Adrenal gland (tissue), 12 donors: ENCODE data around the gene IMPACT. TPM values are rescaled to one million over a fixed set of nuclear protein-coding genes. Genes with fewer than 3 reads are reported as not detected.

Source experiments
- DNase-seq, 7 donors: peaks; one replicate each; pipeline ENCODE4 v3.0.0-alpha.2; 2019 to 2020
- H3K27ac ChIP-seq, 5 donors: fragments of 200-600 bp; sonication (generic) in 4 of 5; 1 replicate in 3 of 5; 2 replicates in 2 of 5; pipeline versions ENCODE4 v1.5.1 to v1.8.0; 2016 to 2020; ENCODE audit warnings: mild to moderate bottlenecking in 1 of 5
- H3K27me3 ChIP-seq: fragments of 200-600 bp; 2 replicates; pipeline ENCODE4 v1.8.0; 2021
- H3K36me3 ChIP-seq, 2 donors: fragments of 200-600 bp; replicated peaks in 1 of 2; 1 replicate in 1 of 2; 2 replicates in 1 of 2; pipeline versions ENCODE4 v1.5.1 to v1.8.0; 2018 to 2022
- H3K4me1 ChIP-seq, 2 donors: fragments of 200-600 bp; replicated peaks in 1 of 2; 1 replicate in 1 of 2; 2 replicates in 1 of 2; pipeline versions ENCODE4 v1.5.1 to v1.8.0; 2018 to 2021
- H3K4me3 ChIP-seq, 4 donors: fragments of 200-600 bp; sonication (generic) in 3 of 4; one replicate each; pipeline ENCODE4 v1.5.1; 2016 to 2018
- H3K9me3 ChIP-seq, 3 donors: fragments of 200-600 bp; sonication (generic) in 1 of 3; replicated peaks in 1 of 3; 1 replicate in 2 of 3; 2 replicates in 1 of 3; pipeline versions ENCODE4 v1.5.1 to v1.8.0; 2016 to 2021
- POLR2A ChIP-seq, 2 donors: fragments of 450-650 bp; IDR thresholded peaks; one replicate each; pipeline ENCODE4 v1.6.1; 2017; ENCODE audit warnings: antibody characterized with exemption in 2 of 2, mild to moderate bottlenecking in 2 of 2, moderate library complexity in 1 of 2
- WGBS, 4 donors: extraction: QIAGEN DNeasy Blood & Tissue Kit in 2 of 4; methylation state at CpG; one replicate each; pipeline versions ENCODE4 v1.1.5 to v1.1.7; 2013 to 2017; 5-methylcytosine and 5-hydroxymethylcytosine counted together
- intact Hi-C, 2 donors: fragments of 100-400 bp; cut with DNase I; formaldehyde crosslinking; loops; one replicate each; pipeline versions ENCODE4 v1.14.1 to v1.15.0; 2022 to 2023
- polyA plus RNA-seq, 3 donors: library from polyadenylated mRNA; stranded (reverse); fragments of 200-250 nt in 2 of 3; fragments of 350-450 nt in 1 of 3; fragmentation: Illumina TruSeq in 1 of 3; extraction: RNeasy Lipid Tissue Mini Kit (QIAGEN cat#74804) in 1 of 3; gene quantifications; one replicate each; pipeline ENCODE4 v1.2.3, GENCODE V29; 2013 to 2014
- total RNA-seq, 9 donors: library from RNA; depleted of rRNA in 4 of 9; stranded (reverse); fragments of >200 nt in 4 of 9; fragments of 120-200 nt in 1 of 9; fragmentation: NEBNext Ultra II Directional in 1 of 9; extraction: Animal tissue kit (Norgen Biotek cat#: 25700) in 1 of 9; gene quantifications; one replicate each; pipeline versions ENCODE4 v1.1.0 to v1.2.4, GENCODE V29; 2013 to 2023
- TF ChIP-seq, protein P1 (sequence below), 6 experiments: fragments of 450-650 bp in 4 of 6; fragments of 200-600 bp in 2 of 6; sonication (generic) in 1 of 6; IDR thresholded peaks; 1 replicate in 5 of 6; 2 replicates in 1 of 6; pipeline versions ENCODE4 v1.5.1 to v1.8.0; 2016 to 2021; ENCODE audit warnings: antibody characterized with exemption in 6 of 6, mild to moderate bottlenecking in 2 of 6, moderate library complexity in 1 of 6
- donor health status: healthy with polysubstance abuse.
- donor health status: Bipolar disorder and iron deficiency.
- donor health status: DM: yes; HTN: yes; CAD: no.
- donor health status: DM: no; HTN: no; CAD: no.
- donor health status: DM: no; HTN: no; CAD: no.
- donor health status: DM: yes; HTN: yes; CAD: no.

IMPACT gene
- total and polyA plus RNA-seq, 12 donors, result 16.2 to 60.5 (median 44.7) TPM

DNA sequence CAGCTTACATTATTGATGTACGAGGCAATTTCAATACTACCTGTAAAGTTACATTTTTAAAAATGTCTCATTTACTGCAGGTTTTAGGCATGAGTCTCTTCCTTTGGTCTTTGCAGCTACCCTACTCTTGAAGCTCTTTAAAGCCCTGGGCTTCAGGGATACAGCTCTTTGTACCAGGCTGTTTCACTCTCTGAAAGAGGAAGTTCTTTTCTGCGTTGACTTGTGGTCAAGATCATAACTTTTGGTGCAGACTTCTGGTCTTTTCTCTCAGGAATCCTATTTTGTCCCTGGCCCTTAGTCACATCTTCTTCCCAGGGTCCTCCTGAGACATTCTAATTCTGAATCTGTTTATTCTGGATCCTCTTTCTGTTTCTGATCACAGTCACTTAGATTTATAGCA, 17.4 kb downstream of the IMPACT start:
- TF ChIP-seq POLR2A (IDR thresholded peaks at IDR 0.05), result no peak
- TF ChIP-seq, protein P1, sequence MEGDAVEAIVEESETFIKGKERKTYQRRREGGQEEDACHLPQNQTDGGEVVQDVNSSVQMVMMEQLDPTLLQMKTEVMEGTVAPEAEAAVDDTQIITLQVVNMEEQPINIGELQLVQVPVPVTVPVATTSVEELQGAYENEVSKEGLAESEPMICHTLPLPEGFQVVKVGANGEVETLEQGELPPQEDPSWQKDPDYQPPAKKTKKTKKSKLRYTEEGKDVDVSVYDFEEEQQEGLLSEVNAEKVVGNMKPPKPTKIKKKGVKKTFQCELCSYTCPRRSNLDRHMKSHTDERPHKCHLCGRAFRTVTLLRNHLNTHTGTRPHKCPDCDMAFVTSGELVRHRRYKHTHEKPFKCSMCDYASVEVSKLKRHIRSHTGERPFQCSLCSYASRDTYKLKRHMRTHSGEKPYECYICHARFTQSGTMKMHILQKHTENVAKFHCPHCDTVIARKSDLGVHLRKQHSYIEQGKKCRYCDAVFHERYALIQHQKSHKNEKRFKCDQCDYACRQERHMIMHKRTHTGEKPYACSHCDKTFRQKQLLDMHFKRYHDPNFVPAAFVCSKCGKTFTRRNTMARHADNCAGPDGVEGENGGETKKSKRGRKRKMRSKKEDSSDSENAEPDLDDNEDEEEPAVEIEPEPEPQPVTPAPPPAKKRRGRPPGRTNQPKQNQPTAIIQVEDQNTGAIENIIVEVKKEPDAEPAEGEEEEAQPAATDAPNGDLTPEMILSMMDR (IDR thresholded peaks at IDR 0.05), result no peak
- H3K36me3 ChIP-seq, result peaks cover 0 to 54% of the 10 kb centered on the region in 2 donors
- H3K9me3 ChIP-seq, result no peaks in the 10 kb centered on the region
- WGBS, 4 donors, result 73 to 87% (median 81%) methylated on average over 2 of the region's 2 CpGs
- no peak overlapping the region for H3K4me3 ChIP-seq
- H3K27ac ChIP-seq, result no peak overlapping the region
- DNase-seq, result no peak
- intact Hi-C loops, result no loop called here
- no peaks in the 10 kb centered on the region for H3K4me1 ChIP-seq
- H3K27me3 ChIP-seq, result no peaks in the 10 kb centered on the region

DNA sequence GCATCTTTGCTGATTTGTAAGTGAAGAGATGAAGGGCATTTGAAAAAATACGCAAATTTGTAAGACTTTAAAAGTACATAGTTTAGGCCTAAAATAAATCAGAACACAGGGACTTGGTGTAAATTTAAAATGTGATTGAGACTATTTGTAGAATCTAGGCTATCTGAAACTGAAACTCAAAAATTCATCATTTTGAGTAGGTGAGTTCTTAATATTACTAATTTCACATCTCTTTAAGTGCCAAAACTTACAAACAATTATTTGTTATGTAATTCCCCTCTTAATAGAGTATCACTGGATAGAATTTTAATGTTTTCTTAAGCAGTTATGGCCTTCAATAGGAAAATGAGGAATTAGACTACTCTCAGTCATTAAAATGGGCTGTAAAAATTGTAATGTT, 20.0 kb downstream of the IMPACT start:
- WGBS, 4 donors, result 92 to 98% (median 97%) methylated on average over 1 of the region's 1 CpG
- TF ChIP-seq, protein P1 (IDR thresholded peaks at IDR 0.05), result no peak
- no peak for TF ChIP-seq POLR2A (IDR thresholded peaks at IDR 0.05)
- H3K27ac ChIP-seq, result no peak overlapping the region
- H3K27me3 ChIP-seq, result no peaks in the 10 kb centered on the region
- peaks cover 0 to 71% of the 10 kb centered on the region in 2 donors for H3K36me3 ChIP-seq
- H3K4me1 ChIP-seq, result no peaks in the 10 kb centered on the region
- no peak overlapping the region for H3K4me3 ChIP-seq
- H3K9me3 ChIP-seq, result no peaks in the 10 kb centered on the region
- no peak for DNase-seq
- intact Hi-C loops, result no loop called here

DNA sequence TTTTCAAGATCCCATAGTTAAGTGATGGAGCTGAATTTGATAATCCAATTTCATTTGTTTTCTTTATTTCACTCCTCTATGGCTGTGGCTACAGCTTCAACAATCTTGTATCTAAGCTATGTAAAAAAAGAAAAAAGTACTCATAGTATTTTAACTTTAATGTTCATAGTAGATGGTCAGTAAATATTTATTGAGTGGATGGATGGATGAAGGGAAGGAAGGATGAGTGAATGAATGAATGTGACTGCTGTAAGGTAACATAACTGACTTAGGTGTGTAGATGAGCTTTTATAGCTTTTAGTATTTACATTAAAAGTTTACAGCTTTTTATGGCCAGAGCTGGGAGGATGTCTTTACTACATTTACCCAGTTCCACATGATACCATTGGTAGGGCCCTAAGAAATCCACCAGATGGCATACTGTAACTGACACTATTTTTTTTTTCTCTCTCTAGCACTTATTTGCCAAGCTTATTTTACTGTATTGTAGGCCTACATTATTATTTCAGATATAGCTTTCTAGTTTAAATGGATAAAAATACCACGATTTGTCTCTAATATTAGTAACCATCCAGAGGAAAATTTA, 20.6 kb downstream of the IMPACT start:
- peaks cover 0 to 72% of the 10 kb centered on the region in 2 donors for H3K36me3 ChIP-seq
- no peak for TF ChIP-seq POLR2A (IDR thresholded peaks at IDR 0.05)
- TF ChIP-seq, protein P1 (IDR thresholded peaks at IDR 0.05), result no peak
- no peaks in the 10 kb centered on the region for H3K9me3 ChIP-seq
- no peaks in the 10 kb centered on the region for H3K4me1 ChIP-seq
- no peak overlapping the region for H3K4me3 ChIP-seq
- DNase-seq, result no peak
- intact Hi-C loops, result no loop called here
- WGBS, 4 donors, result 86 to 91% (median 87%) methylated on average over 1 of the region's 1 CpG
- no peaks in the 10 kb centered on the region for H3K27me3 ChIP-seq
- H3K27ac ChIP-seq, result no peak overlapping the region

DNA sequence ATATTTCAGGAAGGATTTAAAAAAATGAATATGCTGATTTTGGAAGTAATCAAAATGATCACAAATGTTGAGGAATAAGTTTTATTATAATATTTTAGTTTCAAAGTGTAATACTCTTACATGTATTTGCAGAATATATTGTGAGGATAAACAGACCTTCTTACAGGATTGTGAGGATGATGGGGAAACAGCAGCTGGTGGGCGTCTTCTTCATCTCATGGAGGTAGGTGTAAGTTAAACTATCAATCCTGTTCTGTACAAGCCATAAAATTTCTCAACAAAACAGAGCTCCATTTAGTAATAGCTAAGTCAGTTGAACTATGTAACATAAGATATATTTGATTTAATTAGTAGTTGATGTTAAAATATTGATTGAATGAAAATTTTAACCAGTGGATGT, 21.5 kb downstream of the IMPACT start:
- no peaks in the 10 kb centered on the region for H3K27me3 ChIP-seq
- H3K4me1 ChIP-seq, result peaks cover 0 to 5% of the 10 kb centered on the region in 2 donors
- H3K9me3 ChIP-seq, result no peaks in the 10 kb centered on the region
- no peak for DNase-seq
- H3K4me3 ChIP-seq, result no peak overlapping the region
- intact Hi-C loops, result no loop called here
- no peak for TF ChIP-seq POLR2A (IDR thresholded peaks at IDR 0.05)
- TF ChIP-seq, protein P1 (IDR thresholded peaks at IDR 0.05), result no peak
- 90 to 97% (median 94%) methylated on average over 1 of the region's 1 CpG for whole genome bisulfite sequencing, 4 donors
- H3K36me3 ChIP-seq, result peaks cover 0 to 64% of the 10 kb centered on the region in 2 donors
- no peak overlapping the region for H3K27ac ChIP-seq
